ENCODE data around the gene LOC101059915.
"Not testable (repeated sequence)": the region's sequence is repeated elsewhere in the genome, so short reads cannot be mapped to it uniquely, and the experiment has no call there.

LOC101059915 gene

DNA sequence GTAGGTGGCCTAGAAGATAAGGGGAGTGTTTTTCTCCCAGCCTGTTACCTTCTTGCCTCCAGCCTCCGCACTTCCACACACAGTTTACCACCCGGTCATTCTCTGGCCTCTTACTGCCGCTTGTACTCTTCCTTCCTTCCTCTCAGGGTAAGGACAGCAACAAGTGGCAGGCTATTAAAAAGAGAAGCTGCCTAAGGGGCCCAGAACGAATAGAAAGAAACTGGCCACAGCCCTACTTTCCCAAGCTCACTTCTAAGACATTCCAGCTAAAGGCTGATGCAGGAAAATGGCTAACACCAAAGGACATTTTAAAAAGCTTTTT, 31.6 kb downstream of the LOC101059915 start:
- RAD21 ChIA-PET (ENCODE audit: low non-redundant PET in 1 of 2, low total read pairs in 2 of 2, uncharacterized antibody in 2 of 2, unreplicated experiment in 2 of 2); H3K9ac ChIP-seq (ENCODE audit: low read length); POLR2A ChIA-PET; H3K4me3 ChIP-seq (replicated peaks in 1 of 2; ENCODE audit: low read depth in 1 of 2, low read length in 2 of 2); H3K9me2 ChIP-seq (ENCODE audit: insufficient read depth); ATAC-seq; H3K27me3 ChIP-seq (ENCODE audit: insufficient read depth, low read length); H3K36me3 ChIP-seq (ENCODE audit: control insufficient read depth in 1 of 2, insufficient read depth in 2 of 2, low read length in 2 of 2); intact Hi-C loops (cut with micrococcal nuclease); H3K4me1 ChIP-seq (ENCODE audit: control insufficient read depth in 1 of 2, insufficient read depth in 2 of 2, low read length in 2 of 2); H4K20me1 ChIP-seq (ENCODE audit: insufficient read depth); CTCF ChIA-PET; DNase-seq (ENCODE audit: low read depth, low spot score); H3K27ac ChIP-seq (ENCODE audit: low read depth, low read length); H2AFZ ChIP-seq (ENCODE audit: low read depth, low read length, poor library complexity, severe bottlenecking); BruUV-seq (replicated peaks); H3K79me2 ChIP-seq (ENCODE audit: insufficient read depth, low read length); H3K9me3 ChIP-seq (ENCODE audit: control insufficient read depth in 1 of 2, insufficient read depth in 1 of 2, low read depth in 1 of 2, low read length in 2 of 2); H3K4me2 ChIP-seq (ENCODE audit: low read length): not testable (repeated sequence)

DNA sequence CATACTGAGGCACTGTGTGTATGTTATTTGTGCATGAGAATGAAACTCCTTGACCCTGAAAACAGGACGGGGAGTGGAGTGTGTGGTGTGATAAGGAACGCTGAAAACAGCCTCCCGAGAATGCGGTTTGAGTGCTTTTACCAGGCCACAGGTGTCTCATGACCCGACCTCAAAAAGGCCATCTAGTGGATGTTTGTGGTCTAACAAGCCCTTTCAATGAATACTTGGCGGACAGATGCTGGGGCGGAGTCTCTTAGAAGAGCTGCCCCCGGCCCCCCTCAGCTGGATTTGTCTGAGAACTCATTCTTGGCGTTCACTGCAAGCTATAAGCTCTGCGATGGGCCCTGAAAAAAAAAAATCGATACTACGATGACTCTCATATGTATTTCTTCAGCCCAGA, 35.5 kb downstream of the LOC101059915 start:
- POLR2A ChIA-PET; intact Hi-C loops (cut with micrococcal nuclease); H2AFZ ChIP-seq (ENCODE audit: low read depth, low read length, poor library complexity, severe bottlenecking); H3K27me3 ChIP-seq (ENCODE audit: insufficient read depth, low read length); CTCF ChIA-PET; H3K27ac ChIP-seq (ENCODE audit: low read depth, low read length); H3K79me2 ChIP-seq (ENCODE audit: insufficient read depth, low read length); DNase-seq (ENCODE audit: low read depth, low spot score); H3K9me3 ChIP-seq (ENCODE audit: control insufficient read depth in 1 of 2, insufficient read depth in 1 of 2, low read depth in 1 of 2, low read length in 2 of 2); H3K9ac ChIP-seq (ENCODE audit: low read length); H3K9me2 ChIP-seq (ENCODE audit: insufficient read depth); H3K36me3 ChIP-seq (ENCODE audit: control insufficient read depth in 1 of 2, insufficient read depth in 2 of 2, low read length in 2 of 2); RAD21 ChIA-PET (ENCODE audit: low non-redundant PET in 1 of 2, low total read pairs in 2 of 2, uncharacterized antibody in 2 of 2, unreplicated experiment in 2 of 2); BruUV-seq (replicated peaks); H3K4me2 ChIP-seq (ENCODE audit: low read length); H3K4me1 ChIP-seq (ENCODE audit: control insufficient read depth in 1 of 2, insufficient read depth in 2 of 2, low read length in 2 of 2); H4K20me1 ChIP-seq (ENCODE audit: insufficient read depth); H3K4me3 ChIP-seq (replicated peaks in 1 of 2; ENCODE audit: low read depth in 1 of 2, low read length in 2 of 2): not testable (repeated sequence)
- peak; percentile 79 for ATAC-seq

DNA sequence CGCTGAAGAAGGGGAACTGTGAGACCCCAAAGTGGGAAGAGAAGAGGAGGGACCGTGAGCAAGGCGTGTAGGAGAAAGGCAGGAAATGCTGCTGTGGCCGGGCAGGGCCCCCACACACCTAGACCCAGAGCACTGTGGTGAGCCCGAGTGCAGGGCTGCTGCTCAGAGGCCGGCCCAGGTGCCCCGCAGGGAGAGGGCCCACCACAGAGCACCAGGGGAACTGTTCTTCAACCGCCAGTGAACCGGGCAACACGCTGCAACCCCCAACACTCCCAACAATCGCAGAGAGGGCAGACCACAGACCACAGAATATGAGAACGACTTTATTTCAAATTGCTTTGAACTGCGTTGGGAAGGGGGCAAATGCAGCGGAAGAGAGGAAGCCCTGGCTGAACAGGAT, 46.7 kb downstream of the LOC101059915 start:
- RAD21 ChIA-PET (ENCODE audit: low non-redundant PET in 1 of 2, low total read pairs in 2 of 2, uncharacterized antibody in 2 of 2, unreplicated experiment in 2 of 2); H3K36me3 ChIP-seq (ENCODE audit: control insufficient read depth in 1 of 2, insufficient read depth in 2 of 2, low read length in 2 of 2); POLR2A ChIA-PET; H3K4me1 ChIP-seq (ENCODE audit: control insufficient read depth in 1 of 2, insufficient read depth in 2 of 2, low read length in 2 of 2); H2AFZ ChIP-seq (ENCODE audit: low read depth, low read length, poor library complexity, severe bottlenecking); H3K27ac ChIP-seq (ENCODE audit: low read depth, low read length); BruUV-seq (replicated peaks); ATAC-seq; H3K4me2 ChIP-seq (ENCODE audit: low read length); H3K27me3 ChIP-seq (ENCODE audit: insufficient read depth, low read length); DNase-seq (ENCODE audit: low read depth, low spot score); H3K9me3 ChIP-seq (ENCODE audit: control insufficient read depth in 1 of 2, insufficient read depth in 1 of 2, low read depth in 1 of 2, low read length in 2 of 2); H3K9me2 ChIP-seq (ENCODE audit: insufficient read depth); intact Hi-C loops (cut with micrococcal nuclease); H4K20me1 ChIP-seq (ENCODE audit: insufficient read depth); H3K4me3 ChIP-seq (replicated peaks in 1 of 2; ENCODE audit: low read depth in 1 of 2, low read length in 2 of 2); H3K79me2 ChIP-seq (ENCODE audit: insufficient read depth, low read length); H3K9ac ChIP-seq (ENCODE audit: low read length); CTCF ChIA-PET: not testable (repeated sequence)

DNA sequence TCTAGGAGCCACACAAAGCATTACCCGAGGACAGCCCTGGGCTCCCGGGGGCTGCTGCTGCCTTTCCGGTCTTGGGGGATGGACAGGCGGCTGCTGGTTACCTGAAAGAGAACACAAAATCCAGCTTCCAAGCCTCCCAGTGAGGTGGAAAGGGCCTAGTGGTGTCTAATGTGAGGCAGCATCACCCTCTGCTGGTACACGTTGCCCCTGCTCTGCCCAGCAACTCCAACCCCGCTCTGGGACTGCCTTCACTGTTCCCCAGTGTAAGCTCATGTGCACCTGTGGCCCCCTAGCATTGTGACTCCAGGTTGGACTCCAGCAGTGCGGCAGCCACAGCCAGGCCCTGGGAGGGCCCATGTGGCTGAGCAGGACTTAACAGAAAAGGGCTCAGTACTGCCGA, 48.2 kb downstream of the LOC101059915 start:
- DNase-seq (ENCODE audit: low read depth, low spot score); POLR2A ChIA-PET; H3K27me3 ChIP-seq (ENCODE audit: insufficient read depth, low read length); H3K27ac ChIP-seq (ENCODE audit: low read depth, low read length); H3K4me1 ChIP-seq (ENCODE audit: control insufficient read depth in 1 of 2, insufficient read depth in 2 of 2, low read length in 2 of 2); intact Hi-C loops (cut with micrococcal nuclease); H4K20me1 ChIP-seq (ENCODE audit: insufficient read depth); CTCF ChIA-PET; RAD21 ChIA-PET (ENCODE audit: low non-redundant PET in 1 of 2, low total read pairs in 2 of 2, uncharacterized antibody in 2 of 2, unreplicated experiment in 2 of 2); H3K36me3 ChIP-seq (ENCODE audit: control insufficient read depth in 1 of 2, insufficient read depth in 2 of 2, low read length in 2 of 2); H3K4me3 ChIP-seq (replicated peaks in 1 of 2; ENCODE audit: low read depth in 1 of 2, low read length in 2 of 2); H3K79me2 ChIP-seq (ENCODE audit: insufficient read depth, low read length); H3K9ac ChIP-seq (ENCODE audit: low read length); BruUV-seq (replicated peaks); H3K9me3 ChIP-seq (ENCODE audit: control insufficient read depth in 1 of 2, insufficient read depth in 1 of 2, low read depth in 1 of 2, low read length in 2 of 2); H2AFZ ChIP-seq (ENCODE audit: low read depth, low read length, poor library complexity, severe bottlenecking); H3K9me2 ChIP-seq (ENCODE audit: insufficient read depth); H3K4me2 ChIP-seq (ENCODE audit: low read length): not testable (repeated sequence)
- ATAC-seq = peak; percentile 54

DNA sequence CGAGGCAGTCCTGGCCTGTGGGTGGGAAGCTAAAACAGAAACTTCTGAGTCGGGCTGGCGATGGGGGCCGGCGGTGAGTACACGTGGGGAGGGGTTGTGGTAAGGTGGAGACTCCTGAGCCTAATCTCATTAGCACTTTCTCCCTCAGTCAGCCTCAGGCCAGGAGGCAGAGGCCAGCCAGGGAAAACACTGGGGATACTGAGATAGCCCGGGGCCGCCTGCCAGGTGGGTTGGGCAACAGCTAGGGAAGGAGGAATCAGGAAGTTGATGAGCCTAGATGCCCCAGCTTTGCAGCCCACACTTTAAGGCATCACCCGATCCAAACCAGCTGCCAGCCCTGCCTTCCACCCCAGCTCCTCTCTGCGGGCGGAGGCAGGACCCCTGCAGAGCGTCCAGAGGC, 49.0 kb downstream of the LOC101059915 start:
- intact Hi-C loops (cut with micrococcal nuclease); H2AFZ ChIP-seq (ENCODE audit: low read depth, low read length, poor library complexity, severe bottlenecking); H3K4me3 ChIP-seq (replicated peaks in 1 of 2; ENCODE audit: low read depth in 1 of 2, low read length in 2 of 2); H3K27ac ChIP-seq (ENCODE audit: low read depth, low read length); H3K9ac ChIP-seq (ENCODE audit: low read length); H3K27me3 ChIP-seq (ENCODE audit: insufficient read depth, low read length); H3K9me3 ChIP-seq (ENCODE audit: control insufficient read depth in 1 of 2, insufficient read depth in 1 of 2, low read depth in 1 of 2, low read length in 2 of 2); BruUV-seq (replicated peaks); H3K36me3 ChIP-seq (ENCODE audit: control insufficient read depth in 1 of 2, insufficient read depth in 2 of 2, low read length in 2 of 2); H3K4me2 ChIP-seq (ENCODE audit: low read length); RAD21 ChIA-PET (ENCODE audit: low non-redundant PET in 1 of 2, low total read pairs in 2 of 2, uncharacterized antibody in 2 of 2, unreplicated experiment in 2 of 2); H3K79me2 ChIP-seq (ENCODE audit: insufficient read depth, low read length); DNase-seq (ENCODE audit: low read depth, low spot score); ATAC-seq; H3K9me2 ChIP-seq (ENCODE audit: insufficient read depth); H3K4me1 ChIP-seq (ENCODE audit: control insufficient read depth in 1 of 2, insufficient read depth in 2 of 2, low read length in 2 of 2); H4K20me1 ChIP-seq (ENCODE audit: insufficient read depth); CTCF ChIA-PET; POLR2A ChIA-PET: not testable (repeated sequence)

All from HCT116 (cell line).